Measurements from ENCODE around the gene S100A12.
"Not testable (repeated sequence)": the region's sequence is repeated elsewhere in the genome, so short reads cannot be mapped to it uniquely, and the experiment has no call there.

S100A12 gene

GRCh38 chr1:153405825-153406599, 30.6 kb upstream of the S100A12 start:
- H3K4me3 ChIP-seq (ENCODE audit: low read length in 2 of 2); H3K9ac ChIP-seq (ENCODE audit: low read depth in 1 of 2, low read length in 2 of 2); H3K27me3 ChIP-seq (ENCODE audit: control insufficient read depth in 2 of 2, insufficient read depth in 2 of 2, low read length in 2 of 2); H3K36me3 ChIP-seq (ENCODE audit: control insufficient read depth in 2 of 2, insufficient read depth in 2 of 2, low read length in 2 of 2); H3K9me3 ChIP-seq (ENCODE audit: control insufficient read depth in 2 of 2, low read length in 2 of 2); H3K27ac ChIP-seq (ENCODE audit: low read depth in 2 of 2, low read length in 2 of 2); H3K4me1 ChIP-seq (ENCODE audit: control insufficient read depth in 2 of 2, insufficient read depth in 2 of 2, low read length in 2 of 2): not testable (repeated sequence)

DNA sequence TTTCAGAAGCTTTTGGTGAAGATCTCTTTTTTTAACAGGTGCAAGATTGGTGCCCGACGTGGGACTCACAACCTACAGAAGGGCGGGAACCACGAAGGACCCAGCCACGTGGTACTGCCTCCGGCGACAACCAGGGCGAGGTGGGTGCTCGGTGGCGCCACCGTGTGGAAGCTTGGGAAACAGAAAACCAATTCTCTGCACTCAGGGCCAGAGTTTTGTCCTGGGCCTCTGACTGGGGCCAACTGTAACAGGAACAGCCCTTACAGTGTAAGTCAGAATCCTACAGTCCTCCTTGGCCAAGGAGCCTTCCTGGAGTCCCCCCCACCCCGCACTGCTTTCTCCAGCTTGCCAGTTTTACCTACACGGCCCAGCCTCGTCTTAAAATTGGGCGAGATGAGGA, 29.3 kb upstream of the S100A12 start:
- H3K9ac ChIP-seq (ENCODE audit: low read depth in 1 of 2, low read length in 2 of 2), result no peak overlapping the region
- no peaks in the 10 kb centered on the region for H3K4me1 ChIP-seq (ENCODE audit: control insufficient read depth in 2 of 2, insufficient read depth in 2 of 2, low read length in 2 of 2)
- no peak overlapping the region for H3K27ac ChIP-seq (ENCODE audit: low read depth in 2 of 2, low read length in 2 of 2)
- H3K27me3 ChIP-seq (ENCODE audit: control insufficient read depth in 2 of 2, insufficient read depth in 2 of 2, low read length in 2 of 2), result no peaks in the 10 kb centered on the region
- no peaks in the 10 kb centered on the region for H3K36me3 ChIP-seq (ENCODE audit: control insufficient read depth in 2 of 2, insufficient read depth in 2 of 2, low read length in 2 of 2)
- no peak overlapping the region for H3K4me3 ChIP-seq (ENCODE audit: low read length in 2 of 2)
- H3K9me3 ChIP-seq (ENCODE audit: control insufficient read depth in 2 of 2, low read length in 2 of 2), result no peaks in the 10 kb centered on the region

DNA sequence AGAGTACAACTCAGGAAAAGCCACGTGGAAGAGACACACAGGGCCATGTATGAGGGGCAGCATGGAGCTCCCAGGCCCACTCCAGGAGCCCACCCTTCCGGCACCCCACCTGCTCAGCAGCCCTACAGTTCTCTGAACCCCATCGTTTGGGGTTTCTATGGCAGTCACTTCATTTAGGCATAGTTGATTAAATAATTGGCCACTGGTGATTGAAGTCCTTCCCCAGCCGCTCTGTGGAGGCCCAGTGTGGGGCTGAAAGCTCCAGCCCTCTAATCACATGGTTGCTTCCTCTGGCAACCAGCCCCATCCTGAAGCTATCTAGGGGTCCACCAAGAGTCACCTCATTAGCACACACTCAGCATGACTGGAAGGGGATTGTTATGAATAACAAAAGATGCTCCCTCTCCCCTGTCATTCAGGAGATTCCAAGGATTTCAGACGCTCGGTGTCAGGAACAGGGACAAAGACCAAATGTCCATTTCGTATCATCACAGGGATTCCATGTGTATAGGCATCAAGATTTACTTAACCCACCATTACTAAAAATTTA, 28.7 kb upstream of the S100A12 start:
- H3K27me3 ChIP-seq (ENCODE audit: control insufficient read depth in 2 of 2, insufficient read depth in 2 of 2, low read length in 2 of 2), result no peaks in the 10 kb centered on the region
- no peaks in the 10 kb centered on the region for H3K36me3 ChIP-seq (ENCODE audit: control insufficient read depth in 2 of 2, insufficient read depth in 2 of 2, low read length in 2 of 2)
- H3K4me3 ChIP-seq (ENCODE audit: low read length in 2 of 2), result no peak overlapping the region
- H3K4me1 ChIP-seq (ENCODE audit: control insufficient read depth in 2 of 2, insufficient read depth in 2 of 2, low read length in 2 of 2), result no peaks in the 10 kb centered on the region
- no peak overlapping the region for H3K9ac ChIP-seq (ENCODE audit: low read depth in 1 of 2, low read length in 2 of 2)
- H3K9me3 ChIP-seq (ENCODE audit: control insufficient read depth in 2 of 2, low read length in 2 of 2), result no peaks in the 10 kb centered on the region
- no peak overlapping the region for H3K27ac ChIP-seq (ENCODE audit: low read depth in 2 of 2, low read length in 2 of 2)

- Histone ChIP-seq H3K27ac (ENCODE audit: low read depth in 2 of 2, low read length in 2 of 2) (no peak overlapping the region), H3K9me3 (ENCODE audit: control insufficient read depth in 2 of 2, low read length in 2 of 2) (no peaks in the 10 kb centered on the region), H3K27me3 (ENCODE audit: control insufficient read depth in 2 of 2, insufficient read depth in 2 of 2, low read length in 2 of 2) (no peaks in the 10 kb centered on the region), H3K36me3 (ENCODE audit: control insufficient read depth in 2 of 2, insufficient read depth in 2 of 2, low read length in 2 of 2) (no peaks in the 10 kb centered on the region), H3K4me1 (ENCODE audit: control insufficient read depth in 2 of 2, insufficient read depth in 2 of 2, low read length in 2 of 2) (no peaks in the 10 kb centered on the region), H3K9ac (ENCODE audit: low read depth in 1 of 2, low read length in 2 of 2) (no peak overlapping the region), H3K4me3 (ENCODE audit: low read length in 2 of 2) (no peak overlapping the region)
Observed at GRCh38 chr1:153403421-153404085, 28.1 kb upstream of the S100A12 start.

DNA sequence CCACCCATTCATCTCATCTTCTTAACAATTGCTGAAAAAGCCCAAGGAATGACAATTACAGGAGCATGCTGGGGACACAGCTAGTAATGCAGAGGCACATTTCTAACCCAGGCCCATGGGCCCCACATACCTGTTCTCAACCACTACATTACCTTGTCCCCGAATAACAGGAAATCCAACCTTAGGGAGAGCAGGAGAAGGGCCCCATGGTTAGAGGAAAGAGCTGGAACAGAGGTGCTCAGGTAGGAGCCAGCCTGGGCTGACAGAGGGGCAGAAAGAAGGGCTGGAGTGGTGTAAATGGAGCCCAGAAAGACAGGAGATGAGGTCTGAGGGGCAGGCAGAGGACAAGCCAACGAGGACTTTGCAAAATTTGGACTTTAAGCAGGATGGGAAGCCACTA, 26.8 kb upstream of the S100A12 start:
- no peak overlapping the region for H3K27ac ChIP-seq (ENCODE audit: low read depth in 2 of 2, low read length in 2 of 2)
- H3K9ac ChIP-seq (ENCODE audit: low read depth in 1 of 2, low read length in 2 of 2), result no peak overlapping the region
- H3K36me3 ChIP-seq (ENCODE audit: control insufficient read depth in 2 of 2, insufficient read depth in 2 of 2, low read length in 2 of 2), result no peaks in the 10 kb centered on the region

DNA sequence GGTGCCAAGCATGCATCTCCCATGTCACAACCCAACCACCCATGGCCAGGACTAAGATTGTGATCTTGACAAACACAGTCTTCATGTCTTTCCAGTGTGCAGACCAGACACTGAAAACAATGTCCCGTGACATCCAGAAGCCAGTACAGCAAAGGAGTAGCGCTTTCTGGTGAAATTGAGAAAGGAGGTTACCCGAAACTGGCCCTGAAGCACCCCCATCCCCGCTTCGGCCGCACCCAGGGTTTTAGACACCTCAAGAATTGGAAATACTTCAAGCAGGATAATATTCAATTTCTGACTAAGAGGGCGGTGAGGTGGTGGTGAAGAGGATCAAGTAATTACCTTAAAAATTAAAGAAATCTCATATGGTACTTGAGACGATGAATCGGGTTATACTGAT, 26.0 kb upstream of the S100A12 start:
- Histone ChIP-seq H3K9ac (ENCODE audit: low read depth in 1 of 2, low read length in 2 of 2) (no peak overlapping the region), H3K4me1 (ENCODE audit: control insufficient read depth in 2 of 2, insufficient read depth in 2 of 2, low read length in 2 of 2) (no peaks in the 10 kb centered on the region), H3K27me3 (ENCODE audit: control insufficient read depth in 2 of 2, insufficient read depth in 2 of 2, low read length in 2 of 2) (no peaks in the 10 kb centered on the region), H3K9me3 (ENCODE audit: control insufficient read depth in 2 of 2, low read length in 2 of 2) (no peaks in the 10 kb centered on the region), H3K4me3 (ENCODE audit: low read length in 2 of 2) (no peak overlapping the region), H3K27ac (ENCODE audit: low read depth in 2 of 2, low read length in 2 of 2) (no peak overlapping the region), H3K36me3 (ENCODE audit: control insufficient read depth in 2 of 2, insufficient read depth in 2 of 2, low read length in 2 of 2) (no peaks in the 10 kb centered on the region)

More for the DNA sequence above, 26.8 kb upstream of the S100A12 start:
- Histone ChIP-seq H3K27me3 (ENCODE audit: control insufficient read depth in 2 of 2, insufficient read depth in 2 of 2, low read length in 2 of 2) (no peaks in the 10 kb centered on the region), H3K9me3 (ENCODE audit: control insufficient read depth in 2 of 2, low read length in 2 of 2) (no peaks in the 10 kb centered on the region), H3K4me3 (ENCODE audit: low read length in 2 of 2) (no peak overlapping the region), H3K4me1 (ENCODE audit: control insufficient read depth in 2 of 2, insufficient read depth in 2 of 2, low read length in 2 of 2) (no peaks in the 10 kb centered on the region)

GRCh38 chr1:153400244-153400643, 24.8 kb upstream of the S100A12 start:
- no peak overlapping the region for H3K4me3 ChIP-seq (ENCODE audit: low read length in 2 of 2)
- no peaks in the 10 kb centered on the region for H3K36me3 ChIP-seq (ENCODE audit: control insufficient read depth in 2 of 2, insufficient read depth in 2 of 2, low read length in 2 of 2)
- no peaks in the 10 kb centered on the region for H3K27me3 ChIP-seq (ENCODE audit: control insufficient read depth in 2 of 2, insufficient read depth in 2 of 2, low read length in 2 of 2)

DNA sequence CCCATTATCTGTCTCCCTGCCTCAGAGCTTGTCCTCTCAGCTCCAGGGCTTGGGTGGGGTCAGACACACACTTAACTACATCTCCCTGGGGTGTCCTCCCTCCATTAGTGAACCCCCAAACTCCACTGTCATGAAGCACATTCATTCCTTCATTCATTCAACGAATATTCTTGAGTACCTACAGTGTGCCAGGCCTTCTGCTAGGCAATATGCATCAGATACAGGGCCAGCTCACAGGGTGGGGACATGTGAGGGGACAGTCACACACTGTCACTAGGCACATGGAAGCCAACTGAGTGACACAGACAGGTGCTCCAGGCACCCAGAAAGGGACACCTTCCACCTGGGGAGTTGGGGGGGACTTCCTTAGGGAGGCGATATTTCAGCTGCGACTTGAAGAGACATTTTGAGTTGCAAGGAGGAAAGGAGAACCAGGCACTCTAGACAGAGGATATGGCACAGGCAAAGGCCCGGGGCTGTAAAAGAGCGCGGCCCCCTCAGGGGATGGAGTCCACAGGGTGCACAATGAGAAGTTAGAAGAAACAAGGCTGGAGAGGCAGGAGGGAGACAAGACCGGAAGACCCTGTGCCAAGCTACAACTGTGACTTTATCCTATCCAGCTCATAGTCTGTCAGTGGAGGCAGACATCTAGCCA, 24.1 kb upstream of the S100A12 start:
- no peaks in the 10 kb centered on the region for H3K36me3 ChIP-seq (ENCODE audit: control insufficient read depth in 2 of 2, insufficient read depth in 2 of 2, low read length in 2 of 2)
- H3K4me3 ChIP-seq (ENCODE audit: low read length in 2 of 2), result no peak overlapping the region
- no peaks in the 10 kb centered on the region for H3K4me1 ChIP-seq (ENCODE audit: control insufficient read depth in 2 of 2, insufficient read depth in 2 of 2, low read length in 2 of 2)
- no peaks in the 10 kb centered on the region for H3K27me3 ChIP-seq (ENCODE audit: control insufficient read depth in 2 of 2, insufficient read depth in 2 of 2, low read length in 2 of 2)
- H3K9me3 ChIP-seq (ENCODE audit: control insufficient read depth in 2 of 2, low read length in 2 of 2), result no peaks in the 10 kb centered on the region
- H3K27ac ChIP-seq (ENCODE audit: low read depth in 2 of 2, low read length in 2 of 2), result no peak overlapping the region
- H3K9ac ChIP-seq (ENCODE audit: low read depth in 1 of 2, low read length in 2 of 2), result no peak overlapping the region

More at GRCh38 chr1:153400244-153400643, 24.8 kb upstream of the S100A12 start:
- H3K9ac ChIP-seq (ENCODE audit: low read depth in 1 of 2, low read length in 2 of 2), result no peak overlapping the region
- no peaks in the 10 kb centered on the region for H3K9me3 ChIP-seq (ENCODE audit: control insufficient read depth in 2 of 2, low read length in 2 of 2)
- H3K27ac ChIP-seq (ENCODE audit: low read depth in 2 of 2, low read length in 2 of 2), result no peak overlapping the region
- H3K4me1 ChIP-seq (ENCODE audit: control insufficient read depth in 2 of 2, insufficient read depth in 2 of 2, low read length in 2 of 2), result no peaks in the 10 kb centered on the region

GRCh38 chr1:153397924-153398651, 22.7 kb upstream of the S100A12 start:
- Histone ChIP-seq H3K4me3 (ENCODE audit: low read length in 2 of 2) (no peak overlapping the region), H3K36me3 (ENCODE audit: control insufficient read depth in 2 of 2, insufficient read depth in 2 of 2, low read length in 2 of 2) (no peaks in the 10 kb centered on the region), H3K9me3 (ENCODE audit: control insufficient read depth in 2 of 2, low read length in 2 of 2) (no peaks in the 10 kb centered on the region), H3K4me1 (ENCODE audit: control insufficient read depth in 2 of 2, insufficient read depth in 2 of 2, low read length in 2 of 2) (no peaks in the 10 kb centered on the region), H3K9ac (ENCODE audit: low read depth in 1 of 2, low read length in 2 of 2) (no peak overlapping the region), H3K27me3 (ENCODE audit: control insufficient read depth in 2 of 2, insufficient read depth in 2 of 2, low read length in 2 of 2) (peaks cover 0 to 1% of the 10 kb centered on the region in 2 donors), H3K27ac (ENCODE audit: low read depth in 2 of 2, low read length in 2 of 2) (no peak overlapping the region)
